WTC11 (cell line): ENCODE results near the gene KIF19. TPM values are rescaled to one million over a fixed set of nuclear protein-coding genes. Genes with fewer than 3 reads are reported as not detected.
A peak's percentile ranks its signal among the peaks of the same experiment; 100 is the strongest.

ENCODE experiments used
- ATAC-seq: fragments of 200-7000 bp; cut with Tn5 transposase; 2 replicates; pipeline ENCODE4 v1.10.0; 2021; ENCODE audit warnings: mild to moderate bottlenecking, moderate library complexity
- CTCF ChIA-PET: fragments of 300-600 bp; sonication (Branson Sonifier 250); formaldehyde crosslinking; loops from one replicate; lab custom pipeline; 2021; ENCODE audit warnings: antibody characterized with exemption; lab: Charles Lee
- POLR2A ChIA-PET: fragments of 350-600 bp; sonication (Branson Sonifier 250); formaldehyde crosslinking; loops from one replicate; lab custom pipeline; 2021; ENCODE audit warnings: antibody characterized with exemption; lab: Charles Lee
- DNase-seq: peaks from one replicate; pipeline ENCODE4 v3.0.0; 2021; ENCODE audit warnings: low spot score
- H3K27ac Mint-ChIP-seq: 2 replicates; pipeline ENCODE4 v1.8.0; 2021; ENCODE audit warnings: mixed read lengths
- H3K27me3 Mint-ChIP-seq: 2 replicates; pipeline ENCODE4 v1.8.0; 2021; ENCODE audit warnings: low read depth, mild to moderate bottlenecking, moderate library complexity, mixed read lengths
- H3K36me3 Mint-ChIP-seq: 2 replicates; pipeline ENCODE4 v1.8.0; 2021; ENCODE audit warnings: mixed read lengths
- H3K4me1 Mint-ChIP-seq: 2 replicates; pipeline ENCODE4 v1.8.0; 2022; ENCODE audit warnings: mixed read lengths
- H3K4me3 Mint-ChIP-seq: 2 replicates; pipeline ENCODE4 v1.8.0; 2021; ENCODE audit warnings: mild to moderate bottlenecking, moderate library complexity, mixed read lengths
- H3K9me3 Mint-ChIP-seq: 2 replicates; pipeline ENCODE4 v1.8.0; 2021; ENCODE audit warnings: mixed read lengths
- CREB1 ChIP-seq: sonication (generic); formaldehyde crosslinking; IDR thresholded peaks from 2 replicates; pipeline ENCODE4 v1.8.0; 2023; ENCODE audit warnings: mild to moderate bottlenecking, missing genetic modification reagents
- ELF4 ChIP-seq: sonication (generic); formaldehyde crosslinking; IDR thresholded peaks from 2 replicates; pipeline ENCODE4 v1.8.1; 2022; ENCODE audit warnings: low read depth, mild to moderate bottlenecking, moderate library complexity, missing genetic modification reagents
- GTF2I ChIP-seq: fragments of 250-450 bp; sonication (Bioruptor Pico); conservative IDR thresholded peaks from 2 replicates; pipeline ENCODE4 v1.4.0; 2021; ENCODE audit warnings: mild to moderate bottlenecking
- JAZF1 ChIP-seq: fragments of 250-450 bp; sonication (Bioruptor Pico); IDR thresholded peaks from 2 replicates; pipeline ENCODE4 v1.9.0; 2021; ENCODE audit warnings: moderate library complexity, mild to moderate bottlenecking, inconsistent platforms
- NFYB ChIP-seq: sonication (generic); formaldehyde crosslinking; conservative IDR thresholded peaks from 2 replicates; pipeline ENCODE4 v1.8.0; 2022; ENCODE audit warnings: low read depth, missing genetic modification reagents
- NR1H2 ChIP-seq: sonication (generic); formaldehyde crosslinking; IDR thresholded peaks from 2 replicates; pipeline ENCODE4 v1.9.0; 2021; ENCODE audit warnings: mild to moderate bottlenecking, moderate library complexity, missing genetic modification reagents
- PRRX2 ChIP-seq: fragments of 250-450 bp; sonication (Bioruptor Pico); IDR thresholded peaks from 2 replicates; pipeline ENCODE4 v1.8.0; 2021; ENCODE audit warnings: mild to moderate bottlenecking
- SMAD3 ChIP-seq: sonication (generic); formaldehyde crosslinking; IDR thresholded peaks from 2 replicates; pipeline ENCODE4 v1.8.0; 2022; ENCODE audit warnings: missing genetic modification reagents, mild to moderate bottlenecking, borderline replicate concordance
- TP53 ChIP-seq: sonication (generic); formaldehyde crosslinking; IDR thresholded peaks from 2 replicates; pipeline ENCODE4 v1.8.1; 2023; ENCODE audit warnings: mild to moderate bottlenecking, missing genetic modification reagents
- ZBTB21 ChIP-seq: sonication (generic); formaldehyde crosslinking; IDR thresholded peaks from 2 replicates; pipeline ENCODE4 v1.8.1; 2023; ENCODE audit warnings: mild to moderate bottlenecking, missing genetic modification reagents, borderline replicate concordance
- ZNF121 ChIP-seq: sonication (generic); formaldehyde crosslinking; IDR thresholded peaks from 2 replicates; pipeline ENCODE4 v1.8.0; 2023; ENCODE audit warnings: missing genetic modification reagents
- ZNF138 ChIP-seq: sonication (generic); formaldehyde crosslinking; conservative IDR thresholded peaks from 2 replicates; pipeline ENCODE4 v1.8.1; 2022; ENCODE audit warnings: mild to moderate bottlenecking, moderate library complexity, missing genetic modification reagents
- ZNF232 ChIP-seq: sonication (generic); formaldehyde crosslinking; IDR thresholded peaks from 2 replicates; pipeline ENCODE4 v1.8.0; 2022; ENCODE audit warnings: mild to moderate bottlenecking, missing genetic modification reagents
- total RNA-seq: library from RNA; stranded (reverse); gene quantifications from 3 replicates; pipeline ENCODE4 v1.2.3, GENCODE V29; 2021
- TF ChIP-seq, protein P1 (sequence below): sonication (generic); formaldehyde crosslinking; conservative IDR thresholded peaks from 2 replicates; pipeline ENCODE4 v1.8.1; 2023; ENCODE audit warnings: mild to moderate bottlenecking, low read depth, missing genetic modification reagents, moderate library complexity
- TF ChIP-seq, protein P2 (sequence below): sonication (generic); formaldehyde crosslinking; IDR thresholded peaks from 2 replicates; pipeline ENCODE4 v1.8.1; 2022; ENCODE audit warnings: low read depth, mild to moderate bottlenecking, moderate library complexity, missing genetic modification reagents, borderline replicate concordance
- TF ChIP-seq, protein P3 (sequence below): sonication (generic); formaldehyde crosslinking; IDR thresholded peaks from 2 replicates; pipeline ENCODE4 v1.8.0; 2023; ENCODE audit warnings: missing genetic modification reagents
- TF ChIP-seq, protein P4 (sequence below): fragments of 250-450 bp; sonication (Bioruptor Pico); IDR thresholded peaks from 2 replicates; pipeline ENCODE4 v1.9.0; 2021; ENCODE audit warnings: mild to moderate bottlenecking, borderline replicate concordance
- TF ChIP-seq, protein P5 (sequence below): sonication (generic); formaldehyde crosslinking; IDR thresholded peaks from 2 replicates; pipeline ENCODE4 v1.8.1; 2022; ENCODE audit warnings: low read depth, missing genetic modification reagents, borderline replicate concordance
- TF ChIP-seq, protein P6 (sequence below): fragments of 250-450 bp; sonication (Bioruptor Pico); IDR thresholded peaks from 2 replicates; pipeline ENCODE4 v1.9.0; 2021; ENCODE audit warnings: mild to moderate bottlenecking
- TF ChIP-seq, protein P7 (sequence below): fragments of 250-450 bp; sonication (Bioruptor Pico); IDR thresholded peaks from 2 replicates; pipeline ENCODE4 v1.8.0; 2021; ENCODE audit warnings: mild to moderate bottlenecking

KIF19 gene
- total RNA-seq, 1 experiment from 2014 or later: 0.44 TPM

DNA sequence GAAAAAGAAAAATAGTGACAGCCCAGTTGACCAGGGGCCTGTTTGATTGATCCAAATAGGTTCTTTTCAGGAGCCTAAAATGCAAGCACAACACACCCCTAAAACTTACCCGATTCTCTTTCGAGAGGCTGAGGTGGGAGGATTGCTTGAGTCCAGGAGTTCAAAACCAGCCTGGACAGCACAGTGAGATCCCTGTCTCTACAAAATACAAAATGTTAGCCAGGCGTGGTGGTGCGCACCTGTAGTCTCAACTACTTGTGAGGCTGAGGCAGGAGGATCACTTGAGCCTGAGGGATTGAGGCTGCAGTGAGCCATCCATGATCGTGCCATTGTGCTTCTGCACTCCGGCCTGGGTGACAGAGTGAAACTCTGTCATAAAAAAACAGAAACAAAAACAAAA is 1.5 kb upstream of the KIF19 start:
- peak; percentile 66; the same call in 1 of the 2 replicates for TF ChIP-seq ZNF121 (CRISPR knock-in tag)
- TF ChIP-seq, protein P1, sequence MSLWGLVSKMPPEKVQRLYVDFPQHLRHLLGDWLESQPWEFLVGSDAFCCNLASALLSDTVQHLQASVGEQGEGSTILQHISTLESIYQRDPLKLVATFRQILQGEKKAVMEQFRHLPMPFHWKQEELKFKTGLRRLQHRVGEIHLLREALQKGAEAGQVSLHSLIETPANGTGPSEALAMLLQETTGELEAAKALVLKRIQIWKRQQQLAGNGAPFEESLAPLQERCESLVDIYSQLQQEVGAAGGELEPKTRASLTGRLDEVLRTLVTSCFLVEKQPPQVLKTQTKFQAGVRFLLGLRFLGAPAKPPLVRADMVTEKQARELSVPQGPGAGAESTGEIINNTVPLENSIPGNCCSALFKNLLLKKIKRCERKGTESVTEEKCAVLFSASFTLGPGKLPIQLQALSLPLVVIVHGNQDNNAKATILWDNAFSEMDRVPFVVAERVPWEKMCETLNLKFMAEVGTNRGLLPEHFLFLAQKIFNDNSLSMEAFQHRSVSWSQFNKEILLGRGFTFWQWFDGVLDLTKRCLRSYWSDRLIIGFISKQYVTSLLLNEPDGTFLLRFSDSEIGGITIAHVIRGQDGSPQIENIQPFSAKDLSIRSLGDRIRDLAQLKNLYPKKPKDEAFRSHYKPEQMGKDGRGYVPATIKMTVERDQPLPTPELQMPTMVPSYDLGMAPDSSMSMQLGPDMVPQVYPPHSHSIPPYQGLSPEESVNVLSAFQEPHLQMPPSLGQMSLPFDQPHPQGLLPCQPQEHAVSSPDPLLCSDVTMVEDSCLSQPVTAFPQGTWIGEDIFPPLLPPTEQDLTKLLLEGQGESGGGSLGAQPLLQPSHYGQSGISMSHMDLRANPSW: no peak
- TF ChIP-seq, all 79 proteins: peak for 1
- Mint-ChIP-seq H3K4me3 (no peak overlapping the region), H3K9me3 (no peaks in the 10 kb centered on the region), H3K4me1 (peaks cover 18% of the 10 kb centered on the region), H3K36me3 (no peaks in the 10 kb centered on the region), H3K27ac (no peak overlapping the region), H3K27me3 (peaks cover 49% of the 10 kb centered on the region)
- no peak for DNase-seq
- POLR2A ChIA-PET: no interaction called here
- no peak for ATAC-seq
- CTCF ChIA-PET: interaction anchor here (0.9 to 1.0 kb wide), 2 partner anchors 19 to 44 kb away, joined by 3 read pairs; no protein-coding TSS in a partner anchor

DNA sequence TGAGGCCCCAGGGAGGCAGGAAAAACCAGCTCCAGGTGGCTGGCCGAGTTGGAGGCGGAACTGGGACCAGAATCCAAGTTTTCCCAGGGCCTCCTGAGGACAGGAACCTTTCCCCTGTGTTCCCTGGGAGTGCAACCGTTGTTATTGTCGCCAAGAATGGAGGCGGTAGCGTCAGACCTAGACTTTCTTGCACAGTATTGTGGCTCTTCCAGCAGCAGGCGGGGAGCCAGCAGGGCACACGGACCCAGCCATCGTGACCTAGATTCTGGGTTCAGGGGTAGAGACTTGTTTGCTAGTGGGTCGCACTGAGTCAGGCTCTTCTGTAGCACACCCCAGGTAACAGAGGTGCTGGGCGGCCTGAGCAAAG is 667 bp upstream of the KIF19 start:
- TF ChIP-seq NFYB (CRISPR knock-in tag): no peak
- TF ChIP-seq, protein P2, sequence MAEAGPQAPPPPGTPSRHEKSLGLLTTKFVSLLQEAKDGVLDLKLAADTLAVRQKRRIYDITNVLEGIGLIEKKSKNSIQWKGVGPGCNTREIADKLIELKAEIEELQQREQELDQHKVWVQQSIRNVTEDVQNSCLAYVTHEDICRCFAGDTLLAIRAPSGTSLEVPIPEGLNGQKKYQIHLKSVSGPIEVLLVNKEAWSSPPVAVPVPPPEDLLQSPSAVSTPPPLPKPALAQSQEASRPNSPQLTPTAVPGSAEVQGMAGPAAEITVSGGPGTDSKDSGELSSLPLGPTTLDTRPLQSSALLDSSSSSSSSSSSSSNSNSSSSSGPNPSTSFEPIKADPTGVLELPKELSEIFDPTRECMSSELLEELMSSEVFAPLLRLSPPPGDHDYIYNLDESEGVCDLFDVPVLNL (CRISPR knock-in tag): no peak
- TF ChIP-seq ELF4 (CRISPR knock-in tag): no peak
- TF ChIP-seq, protein P3, sequence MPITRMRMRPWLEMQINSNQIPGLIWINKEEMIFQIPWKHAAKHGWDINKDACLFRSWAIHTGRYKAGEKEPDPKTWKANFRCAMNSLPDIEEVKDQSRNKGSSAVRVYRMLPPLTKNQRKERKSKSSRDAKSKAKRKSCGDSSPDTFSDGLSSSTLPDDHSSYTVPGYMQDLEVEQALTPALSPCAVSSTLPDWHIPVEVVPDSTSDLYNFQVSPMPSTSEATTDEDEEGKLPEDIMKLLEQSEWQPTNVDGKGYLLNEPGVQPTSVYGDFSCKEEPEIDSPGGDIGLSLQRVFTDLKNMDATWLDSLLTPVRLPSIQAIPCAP (CRISPR knock-in tag): no peak
- POLR2A ChIA-PET: no interaction called here
- Mint-ChIP-seq H3K9me3 (no peaks in the 10 kb centered on the region), H3K36me3 (no peaks in the 10 kb centered on the region), H3K4me1 (peaks cover 18% of the 10 kb centered on the region), H3K27ac (no peak overlapping the region), H3K27me3 (peaks cover 49% of the 10 kb centered on the region), H3K4me3 (peak overlapping the region; percentile 63)
- CTCF ChIA-PET: interaction anchor here (1.0 kb wide), 1 partner anchor 43 kb away, joined by 3 read pairs; no protein-coding TSS in a partner anchor
- ATAC-seq (peak; percentile 6), DNase-seq (no peak)

DNA sequence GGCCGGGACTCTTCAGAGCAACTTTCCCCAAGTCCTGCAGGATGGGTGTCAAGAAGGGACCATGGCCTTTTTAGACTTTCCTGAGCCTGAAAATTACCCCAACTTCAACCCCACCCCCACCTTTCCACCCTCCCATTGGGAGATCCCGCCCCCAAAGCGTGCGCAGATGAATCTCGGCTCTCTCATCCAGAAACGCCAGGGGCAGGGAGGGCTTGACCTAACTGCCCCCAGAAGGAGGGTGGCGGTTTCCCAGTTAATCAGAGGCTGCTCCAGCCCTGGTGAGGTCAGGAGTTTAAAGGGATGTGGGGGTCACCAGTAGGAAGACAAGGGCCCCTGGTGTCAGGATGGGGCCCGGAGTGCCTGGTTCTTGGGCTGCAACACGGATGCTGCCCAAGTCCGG is 480 bp downstream of the KIF19 start:
- ATAC-seq (peak; percentile 11), DNase-seq (no peak)
- Mint-ChIP-seq H3K4me1 (peaks cover 18% of the 10 kb centered on the region), H3K27me3 (peaks cover 49% of the 10 kb centered on the region), H3K27ac (no peak overlapping the region), H3K4me3 (peak overlapping the region; percentile 58), H3K36me3 (no peaks in the 10 kb centered on the region), H3K9me3 (no peaks in the 10 kb centered on the region)
- CTCF ChIA-PET: interaction anchor here (1.0 kb wide), 1 partner anchor 25 kb away, joined by 3 read pairs; no protein-coding TSS in a partner anchor
- POLR2A ChIA-PET: no interaction called here
- TF ChIP-seq ZNF138 (CRISPR knock-in tag) (no peak), GTF2I (CRISPR knock-in tag) (no peak), TP53 (CRISPR knock-in tag) (no peak), SMAD3 (CRISPR knock-in tag) (no peak), JAZF1 (no peak), ZNF232 (CRISPR knock-in tag) (no peak), NR1H2 (CRISPR knock-in tag) (no peak), ZBTB21 (CRISPR knock-in tag) (no peak), PRRX2 (CRISPR knock-in tag) (no peak), CREB1 (CRISPR knock-in tag) (no peak)
- TF ChIP-seq, protein P4, sequence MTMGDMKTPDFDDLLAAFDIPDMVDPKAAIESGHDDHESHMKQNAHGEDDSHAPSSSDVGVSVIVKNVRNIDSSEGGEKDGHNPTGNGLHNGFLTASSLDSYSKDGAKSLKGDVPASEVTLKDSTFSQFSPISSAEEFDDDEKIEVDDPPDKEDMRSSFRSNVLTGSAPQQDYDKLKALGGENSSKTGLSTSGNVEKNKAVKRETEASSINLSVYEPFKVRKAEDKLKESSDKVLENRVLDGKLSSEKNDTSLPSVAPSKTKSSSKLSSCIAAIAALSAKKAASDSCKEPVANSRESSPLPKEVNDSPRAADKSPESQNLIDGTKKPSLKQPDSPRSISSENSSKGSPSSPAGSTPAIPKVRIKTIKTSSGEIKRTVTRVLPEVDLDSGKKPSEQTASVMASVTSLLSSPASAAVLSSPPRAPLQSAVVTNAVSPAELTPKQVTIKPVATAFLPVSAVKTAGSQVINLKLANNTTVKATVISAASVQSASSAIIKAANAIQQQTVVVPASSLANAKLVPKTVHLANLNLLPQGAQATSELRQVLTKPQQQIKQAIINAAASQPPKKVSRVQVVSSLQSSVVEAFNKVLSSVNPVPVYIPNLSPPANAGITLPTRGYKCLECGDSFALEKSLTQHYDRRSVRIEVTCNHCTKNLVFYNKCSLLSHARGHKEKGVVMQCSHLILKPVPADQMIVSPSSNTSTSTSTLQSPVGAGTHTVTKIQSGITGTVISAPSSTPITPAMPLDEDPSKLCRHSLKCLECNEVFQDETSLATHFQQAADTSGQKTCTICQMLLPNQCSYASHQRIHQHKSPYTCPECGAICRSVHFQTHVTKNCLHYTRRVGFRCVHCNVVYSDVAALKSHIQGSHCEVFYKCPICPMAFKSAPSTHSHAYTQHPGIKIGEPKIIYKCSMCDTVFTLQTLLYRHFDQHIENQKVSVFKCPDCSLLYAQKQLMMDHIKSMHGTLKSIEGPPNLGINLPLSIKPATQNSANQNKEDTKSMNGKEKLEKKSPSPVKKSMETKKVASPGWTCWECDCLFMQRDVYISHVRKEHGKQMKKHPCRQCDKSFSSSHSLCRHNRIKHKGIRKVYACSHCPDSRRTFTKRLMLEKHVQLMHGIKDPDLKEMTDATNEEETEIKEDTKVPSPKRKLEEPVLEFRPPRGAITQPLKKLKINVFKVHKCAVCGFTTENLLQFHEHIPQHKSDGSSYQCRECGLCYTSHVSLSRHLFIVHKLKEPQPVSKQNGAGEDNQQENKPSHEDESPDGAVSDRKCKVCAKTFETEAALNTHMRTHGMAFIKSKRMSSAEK (CRISPR knock-in tag): no peak
- TF ChIP-seq, protein P5, sequence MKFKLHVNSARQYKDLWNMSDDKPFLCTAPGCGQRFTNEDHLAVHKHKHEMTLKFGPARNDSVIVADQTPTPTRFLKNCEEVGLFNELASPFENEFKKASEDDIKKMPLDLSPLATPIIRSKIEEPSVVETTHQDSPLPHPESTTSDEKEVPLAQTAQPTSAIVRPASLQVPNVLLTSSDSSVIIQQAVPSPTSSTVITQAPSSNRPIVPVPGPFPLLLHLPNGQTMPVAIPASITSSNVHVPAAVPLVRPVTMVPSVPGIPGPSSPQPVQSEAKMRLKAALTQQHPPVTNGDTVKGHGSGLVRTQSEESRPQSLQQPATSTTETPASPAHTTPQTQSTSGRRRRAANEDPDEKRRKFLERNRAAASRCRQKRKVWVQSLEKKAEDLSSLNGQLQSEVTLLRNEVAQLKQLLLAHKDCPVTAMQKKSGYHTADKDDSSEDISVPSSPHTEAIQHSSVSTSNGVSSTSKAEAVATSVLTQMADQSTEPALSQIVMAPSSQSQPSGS: no peak
- TF ChIP-seq, protein P6, sequence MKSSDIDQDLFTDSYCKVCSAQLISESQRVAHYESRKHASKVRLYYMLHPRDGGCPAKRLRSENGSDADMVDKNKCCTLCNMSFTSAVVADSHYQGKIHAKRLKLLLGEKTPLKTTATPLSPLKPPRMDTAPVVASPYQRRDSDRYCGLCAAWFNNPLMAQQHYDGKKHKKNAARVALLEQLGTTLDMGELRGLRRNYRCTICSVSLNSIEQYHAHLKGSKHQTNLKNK (CRISPR knock-in tag): no peak
- TF ChIP-seq, protein P7, sequence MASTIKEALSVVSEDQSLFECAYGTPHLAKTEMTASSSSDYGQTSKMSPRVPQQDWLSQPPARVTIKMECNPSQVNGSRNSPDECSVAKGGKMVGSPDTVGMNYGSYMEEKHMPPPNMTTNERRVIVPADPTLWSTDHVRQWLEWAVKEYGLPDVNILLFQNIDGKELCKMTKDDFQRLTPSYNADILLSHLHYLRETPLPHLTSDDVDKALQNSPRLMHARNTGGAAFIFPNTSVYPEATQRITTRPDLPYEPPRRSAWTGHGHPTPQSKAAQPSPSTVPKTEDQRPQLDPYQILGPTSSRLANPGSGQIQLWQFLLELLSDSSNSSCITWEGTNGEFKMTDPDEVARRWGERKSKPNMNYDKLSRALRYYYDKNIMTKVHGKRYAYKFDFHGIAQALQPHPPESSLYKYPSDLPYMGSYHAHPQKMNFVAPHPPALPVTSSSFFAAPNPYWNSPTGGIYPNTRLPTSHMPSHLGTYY (CRISPR knock-in tag): no peak
